K562 (cell line): ENCODE data around the gene TESMIN. TPM values are rescaled to one million over a fixed set of nuclear protein-coding genes. Genes with fewer than 3 reads are reported as not detected.

ENCODE experiments used
- ATAC-seq: fragments of 200-7000 bp; cut with Tn5 transposase; 3 replicates; pipeline ENCODE4 v1.9.1; 2020; ENCODE audit warnings: moderate library complexity
- BruUV-seq: library from RNA; stranded (reverse); fragments of 400-500 nt; replicated peaks from 2 replicates; lab custom pipeline; 2021; lab: Mats Ljungman, UMichigan
- CTCF ChIA-PET: fragments of 300-600 bp; formaldehyde crosslinking; extraction: SDS; loops from one replicate; lab custom pipeline; 2021; ENCODE audit warnings: low intra/inter-chr PET ratio; lab: Yijun Ruan, JAX
- POLR2A ChIA-PET: fragments of 300-600, 350-650 bp; sonication (Branson Sonifier 250); formaldehyde crosslinking; extraction: SDS; loops from one replicate; lab custom pipeline; 2021; ENCODE audit warnings: antibody characterized with exemption, inconsistent platforms; lab: Yijun Ruan, JAX
- DNase-seq, 4 experiments: peaks; one replicate each; pipeline versions ENCODE4 v3.0.0 to v3.0.0-alpha.2; 2011 to 2018; ENCODE audit warnings: low spot score in 3 of 4, mixed read lengths in 3 of 4; ENCODE audit errors: extremely low read depth in 1 of 4
- FAIRE-seq: peaks from 2 replicates; lab custom pipeline; 2011; peaks lifted over from hg19 to GRCh38; lab: Jason Lieb, UNC
- H2AFZ ChIP-seq: 2 replicates; pipeline ENCODE4 v1.6.0; 2011; ENCODE audit warnings: low read depth, low read length, control low read depth, inconsistent platforms
- H3K27ac ChIP-seq: fragments of 200-600 bp; 3 replicates; pipeline ENCODE4 v1.8.0; 2011; ENCODE audit warnings: low read depth, mild to moderate bottlenecking, control low read depth, inconsistent platforms, low read length, moderate library complexity, mixed read lengths; ENCODE audit errors: extremely low read depth
- H3K27me3 ChIP-seq, 2 experiments: fragments of 300-600 bp in 1 of 2; 2 replicates in 1 of 2; 3 replicates in 1 of 2; pipeline versions ENCODE4 v1.6.0 to v1.8.0; 2011; ENCODE audit warnings: inconsistent platforms in 2 of 2, low read length in 2 of 2, mild to moderate bottlenecking in 1 of 2, mixed read lengths in 1 of 2, moderate library complexity in 1 of 2; ENCODE audit not compliant: control insufficient read depth in 2 of 2, insufficient read depth in 2 of 2
- H3K36me3 ChIP-seq: fragments of 300-600 bp; 3 replicates; pipeline ENCODE4 v1.8.0; 2011; ENCODE audit warnings: mild to moderate bottlenecking, low read length, inconsistent platforms; ENCODE audit not compliant: control insufficient read depth, insufficient read depth
- H3K4me1 ChIP-seq, 2 experiments: fragments of 200-600 bp in 1 of 2; replicated peaks in 1 of 2; 2 replicates in 1 of 2; 3 replicates in 1 of 2; pipeline versions ENCODE4 v1.5.1 to v1.8.0; 2011; ENCODE audit warnings: inconsistent platforms in 2 of 2, low read length in 2 of 2, mild to moderate bottlenecking in 1 of 2, mixed read lengths in 1 of 2, moderate library complexity in 1 of 2; ENCODE audit not compliant: control insufficient read depth in 2 of 2, insufficient read depth in 2 of 2
- H3K4me2 ChIP-seq: 2 replicates; pipeline ENCODE4 v1.6.1; 2011; ENCODE audit warnings: low read length, control low read depth, inconsistent platforms, mixed read lengths; ENCODE audit not compliant: insufficient read depth
- H3K4me3 ChIP-seq: fragments of 200-600 bp; sonication (generic), shearing (Covaris generic); 2 replicates; pipeline ENCODE4 v1.5.1; 2016; ENCODE audit warnings: control low read depth, inconsistent platforms
- H3K79me2 ChIP-seq: fragments of 200-600 bp; 3 replicates; pipeline ENCODE4 v1.8.0; 2011; ENCODE audit warnings: low read length, inconsistent platforms; ENCODE audit not compliant: control insufficient read depth, insufficient read depth
- H3K9ac ChIP-seq, 2 experiments: 2 replicates each; pipeline versions ENCODE4 v1.6.0 to v1.6.1; 2011; ENCODE audit warnings: low read depth in 2 of 2, low read length in 2 of 2, control low read depth in 1 of 2, inconsistent platforms in 1 of 2, mild to moderate bottlenecking in 1 of 2, mixed read lengths in 1 of 2; ENCODE audit not compliant: insufficient read depth in 1 of 2
- H3K9me1 ChIP-seq: one replicate; pipeline ENCODE4 v1.6.0; 2011; ENCODE audit warnings: inconsistent platforms, mild to moderate bottlenecking, low read length, moderate library complexity; ENCODE audit not compliant: control insufficient read depth, insufficient read depth
- H3K9me3 ChIP-seq: replicated peaks from 2 replicates; pipeline ENCODE4 v1.5.1; 2011; ENCODE audit warnings: low read depth, low read length, inconsistent platforms; ENCODE audit not compliant: control insufficient read depth, insufficient read depth
- H4K20me1 ChIP-seq: replicated peaks from 2 replicates; pipeline ENCODE4 v1.6.1; 2011; ENCODE audit warnings: low read length, inconsistent platforms, mixed read lengths; ENCODE audit not compliant: control insufficient read depth, insufficient read depth
- ARHGAP35 ChIP-seq: fragments of 450-650 bp; IDR thresholded peaks from 2 replicates; pipeline ENCODE4 v1.6.1; 2018; ENCODE audit not compliant: partially characterized antibody
- CCAR2 ChIP-seq: fragments of 200-400 bp; formaldehyde crosslinking; IDR thresholded peaks from 2 replicates; pipeline ENCODE4 v1.6.1; 2017; ENCODE audit warnings: mild to moderate bottlenecking, low read depth, low read length
- CREB5 ChIP-seq: fragments of 250-450 bp; sonication (Bioruptor Pico); IDR thresholded peaks from 2 replicates; pipeline ENCODE4 v1.5.0; 2020; ENCODE audit warnings: mild to moderate bottlenecking
- MCM2 ChIP-seq: fragments of 450-650 bp; IDR thresholded peaks from 2 replicates; pipeline ENCODE4 v1.6.1; 2017; ENCODE audit warnings: low read depth, mild to moderate bottlenecking
- NFIC ChIP-seq: fragments of 450-650 bp; IDR thresholded peaks from 2 replicates; pipeline ENCODE4 v1.6.1; 2017; ENCODE audit warnings: mild to moderate bottlenecking, inconsistent platforms
- ZNF644 ChIP-seq: fragments of 200-800 bp; sonication (Bioruptor generic); IDR thresholded peaks from 2 replicates; pipeline ENCODE4 v1.6.1; 2016; ENCODE audit warnings: low read depth, missing genetic modification characterization, missing compliant biosample characterization
- WGBS: fragments of 100-300 bp; shearing (Covaris generic); methylation state at CpG from one replicate; pipeline ENCODE4 v1.1.6; 2016; ENCODE audit warnings: low coverage, mixed read lengths; ENCODE audit not compliant: insufficient coverage; ENCODE audit errors: missing lambda C conversion rate; 5-methylcytosine and 5-hydroxymethylcytosine counted together
- in situ Hi-C: fragments of 300-500 bp; cut with MboI; formaldehyde crosslinking; loops from 4 replicates; pipeline ENCODE4 v1.15.0; 2018; ENCODE audit warnings: inconsistent platforms, mixed read lengths
- intact Hi-C: fragments of 100-400 bp; cut with micrococcal nuclease; formaldehyde crosslinking; loops from 2 replicates; pipeline ENCODE4 v1.14.2; 2022
- polyA plus RNA-seq, 8 experiments: library from polyadenylated mRNA; depleted of rRNA in 4 of 8; stranded (reverse) in 5 of 8; unstranded in 3 of 8; fragments of >200 nt; fragmentation: Nextera tagmentation in 2 of 8; fragmentation: Illumina TruSeq in 1 of 8; extraction: Ambion mirVana in 2 of 8; extraction: Trizol in 1 of 8; gene quantifications; 2 replicates each; pipeline versions ENCODE4 v1.2.1 to v1.2.3, GENCODE V29; 2011 to 2014; ENCODE audit warnings: inconsistent platforms in 1 of 8, missing spikeins in 1 of 8
- total RNA-seq, 7 experiments: library from RNA; depleted of rRNA in 6 of 7; stranded (reverse); fragments of >200 nt in 6 of 7; fragmentation: Illumina TruSeq in 2 of 7; extraction: Trizol in 2 of 7; gene quantifications; 2 replicates each; pipeline versions ENCODE4 v1.2.1 to v1.2.3, GENCODE V29; 2011 to 2021; ENCODE audit warnings: low replicate concordance in 1 of 7

TESMIN gene
- total and polyA plus RNA-seq, 9 of the 15 experiments (the other 6 are each of a cell fraction or from before 2014, with no cell fraction given) = 8.9 to 50.5 (median 15.0) TPM

- H3K4me2 ChIP-seq = no peak overlapping the region
- TF ChIP-seq ZNF644 (tag) (no peak), ARHGAP35 (no peak), NFIC (no peak), MCM2 (no peak), CREB5 (CRISPR knock-in tag) (no peak), CCAR2 (no peak)
- 0 out of 4 replicates have a peak overlapping the region, but pooled peaks of 1 of the 2 experiments have one; percentile 36 for H3K9ac ChIP-seq
- H3K79me2 ChIP-seq = no peaks in the 10 kb centered on the region
- no peaks in the 10 kb centered on the region for H3K27me3 ChIP-seq
- no peaks in the 10 kb centered on the region for H3K9me3 ChIP-seq
- 81% methylated on average over 15 of the region's 15 CpGs for WGBS
- ChIA-PET CTCF (no interaction called here), POLR2A (no interaction called here)
- H3K27ac ChIP-seq = no peak overlapping the region
- H2AFZ ChIP-seq = no peak overlapping the region
- no peak overlapping the region for H3K4me3 ChIP-seq
- no peak for FAIRE-seq
- no TSS peak for BruUV-seq
- no peak for DNase-seq
- peaks cover 23% of the 10 kb centered on the region; the same call in 2 of the 3 replicates for H3K36me3 ChIP-seq
- H3K4me1 ChIP-seq = peaks cover 0 to 6% of the 10 kb centered on the region in 2 experiments; a peak in 2 of 5 replicates
- intact Hi-C loops = no loop called here
- in situ Hi-C loops = no loop called here
- no peak for ATAC-seq
- H4K20me1 ChIP-seq = no peaks in the 10 kb centered on the region
- no peaks in the 10 kb centered on the region for H3K9me1 ChIP-seq
Measured at GRCh38 chr11:68762481-68762880, 11.2 kb upstream of the TESMIN start.
